HG02840 (cell line): Measurements from ENCODE around the gene PLCB1.
"Not testable (repeated sequence)": the region's sequence is repeated elsewhere in the genome, so short reads cannot be mapped to it uniquely, and the experiment has no call there.

Experiments
- ATAC-seq: cut with Tn5 transposase; IDR thresholded peaks from one replicate; pipeline ENCODE4 v1.9.1; 2021; ENCODE audit warnings: mild to moderate bottlenecking, moderate library complexity, moderate number of reproducible peaks; ENCODE audit not compliant: unreplicated experiment, low FRiP score

PLCB1 gene

GRCh38 chr20:8790442-8791074 is 658.5 kb downstream of the PLCB1 start:
- no peak for ATAC-seq

GRCh38 chr20:8795404-8795803 is 663.3 kb downstream of the PLCB1 start:
- no peak for ATAC-seq

GRCh38 chr20:8796088-8796660 is 664.1 kb downstream of the PLCB1 start:
- no peak for ATAC-seq

DNA sequence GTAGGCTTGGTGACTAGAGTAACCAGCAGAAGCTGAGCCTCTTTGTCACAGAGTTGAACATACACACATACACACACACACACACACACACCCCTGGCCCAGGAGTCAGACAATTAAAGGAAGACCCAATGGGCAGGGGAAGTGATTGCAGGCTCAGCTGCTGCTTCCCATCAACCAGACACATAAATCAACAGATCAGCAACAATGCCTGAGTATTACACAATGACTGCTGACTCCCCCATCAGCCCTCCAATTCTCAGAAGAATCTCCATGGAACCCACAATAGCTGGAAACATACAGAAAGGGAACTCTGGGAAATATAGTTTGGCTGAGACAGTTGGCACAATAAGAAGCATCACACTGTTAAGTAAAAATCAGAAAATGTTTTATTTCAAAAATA is 666.4 kb downstream of the PLCB1 start:
- ATAC-seq: no peak

- no peak for ATAC-seq
These were observed 668.0 kb downstream of the PLCB1 start for GRCh38 chr20:8800089-8800488.

DNA sequence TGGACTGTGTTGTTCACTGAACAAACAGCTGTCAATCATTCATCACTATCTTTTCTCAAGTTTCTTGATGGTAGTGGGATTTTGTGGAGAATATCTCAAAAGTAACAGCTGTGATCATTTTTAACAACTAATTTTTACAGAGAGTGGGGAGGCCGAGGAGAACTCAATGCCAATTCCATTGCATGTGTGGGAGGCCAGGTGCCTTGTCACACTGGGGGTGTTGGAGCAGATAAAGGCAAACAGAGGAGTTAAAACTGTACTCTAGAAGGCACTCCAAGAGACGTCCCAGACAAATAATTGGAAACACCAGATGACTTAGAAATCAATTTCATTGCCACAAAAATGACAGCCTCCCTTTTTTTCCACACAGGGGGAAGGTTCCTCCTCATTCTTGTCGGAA is 669.6 kb downstream of the PLCB1 start:
- no peak for ATAC-seq

GRCh38 chr20:8803065-8803464 is 671.0 kb downstream of the PLCB1 start:
- ATAC-seq: no peak

GRCh38 chr20:8803941-8804340 is 671.9 kb downstream of the PLCB1 start:
- no peak for ATAC-seq

- ATAC-seq: no peak
These were observed 673.8 kb downstream of the PLCB1 start for GRCh38 chr20:8805737-8806442.

- no peak for ATAC-seq
These were observed 675.6 kb downstream of the PLCB1 start for GRCh38 chr20:8807480-8808201.

DNA sequence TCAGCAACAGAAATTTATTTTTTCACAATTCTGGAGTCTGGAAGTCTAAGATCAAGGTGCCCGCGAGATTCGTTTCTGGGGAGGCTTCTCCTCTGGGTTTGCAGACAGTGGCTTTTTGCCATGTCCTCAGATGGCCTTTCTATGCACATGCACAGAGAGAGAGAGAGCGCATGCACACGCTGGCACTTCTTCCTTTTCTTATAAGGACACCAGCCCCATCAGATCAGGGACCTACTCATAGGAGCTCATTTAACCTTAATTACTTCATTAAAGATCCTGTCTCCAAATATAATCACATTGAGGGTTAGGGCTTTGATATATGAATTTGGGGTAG is 676.1 kb downstream of the PLCB1 start:
- no peak for ATAC-seq

DNA sequence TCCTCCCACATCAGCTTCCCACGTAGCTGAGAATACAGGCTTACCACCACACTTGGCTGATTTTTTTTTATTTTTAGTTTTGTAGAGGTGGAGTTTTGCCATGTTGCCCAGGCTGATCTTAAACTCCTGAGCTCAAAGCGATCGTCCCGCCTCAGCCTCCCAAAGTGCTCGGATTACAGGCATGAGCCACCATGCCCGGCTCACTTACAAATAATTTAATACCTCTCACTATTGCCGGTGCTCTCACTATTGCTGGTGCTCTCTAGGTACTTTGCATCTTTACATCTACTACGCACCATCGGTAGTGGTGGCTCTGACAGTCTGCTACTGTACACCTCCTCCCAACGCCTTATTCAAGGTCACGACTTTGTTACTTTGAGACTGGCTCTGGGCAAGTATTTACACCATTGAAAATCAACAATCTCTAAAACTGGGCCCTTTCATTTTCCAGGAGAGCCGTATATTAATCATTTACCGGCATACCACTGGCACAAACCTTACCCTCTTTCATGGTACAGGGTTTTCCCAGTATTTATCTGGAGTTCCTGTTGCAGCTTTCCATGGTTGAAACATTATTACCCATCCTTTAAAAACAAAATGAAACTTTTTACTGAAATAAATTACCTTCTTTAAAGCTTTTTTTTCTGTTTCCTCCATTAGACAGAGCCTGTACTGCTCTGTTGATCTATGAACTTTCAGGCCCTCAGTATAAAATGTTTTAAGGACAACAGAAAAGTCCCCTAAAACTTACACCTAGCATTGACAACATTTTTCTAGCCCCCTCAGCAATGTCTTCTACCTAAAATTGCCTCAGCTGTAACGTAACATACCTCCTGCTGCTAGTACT is 677.3 kb downstream of the PLCB1 start:
- ATAC-seq: no peak

DNA sequence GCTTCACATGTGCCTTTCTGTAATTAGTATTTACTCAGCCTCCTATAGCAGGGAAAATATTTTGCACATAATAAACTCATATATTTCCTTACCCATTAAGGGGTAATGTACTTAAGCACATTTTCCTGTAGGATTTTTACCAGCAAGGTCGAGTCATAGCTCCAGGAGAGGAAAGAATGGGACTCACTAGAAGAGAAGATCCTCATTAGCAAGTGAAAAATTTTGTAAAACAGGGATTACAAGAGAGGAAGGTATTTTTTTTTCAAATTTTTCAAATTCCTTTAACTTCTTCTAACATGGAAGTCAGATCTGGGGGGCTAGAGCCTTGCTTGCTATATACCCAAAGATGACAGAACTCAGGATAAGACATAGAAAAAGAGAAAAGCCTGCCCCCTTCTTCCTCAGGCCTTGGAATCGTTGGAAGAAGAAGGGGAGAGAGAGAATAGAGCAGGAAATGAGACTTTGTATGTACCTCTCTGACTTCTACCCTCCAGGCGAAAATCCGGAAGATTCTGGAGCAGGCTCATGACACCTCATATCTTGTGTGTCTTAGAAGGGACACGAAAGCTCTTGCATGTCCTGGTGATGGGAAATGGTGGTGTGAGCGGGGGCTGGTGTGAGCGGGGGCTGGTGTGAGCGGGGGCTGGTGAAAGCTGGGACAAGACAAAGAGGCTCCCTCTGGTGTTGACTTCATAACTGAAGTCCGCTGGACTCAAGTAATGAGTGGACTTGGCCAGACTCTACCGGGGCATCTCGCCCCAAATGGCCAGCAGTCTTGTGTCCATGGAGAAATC is 679.9 kb downstream of the PLCB1 start:
- no peak for ATAC-seq

- no peak for ATAC-seq
These were observed 680.8 kb downstream of the PLCB1 start for GRCh38 chr20:8812817-8813216.

- no peak for ATAC-seq
These were observed 683.1 kb downstream of the PLCB1 start for GRCh38 chr20:8815208-8815607.

GRCh38 chr20:8829256-8829655 is 697.2 kb downstream of the PLCB1 start:
- no peak for ATAC-seq

DNA sequence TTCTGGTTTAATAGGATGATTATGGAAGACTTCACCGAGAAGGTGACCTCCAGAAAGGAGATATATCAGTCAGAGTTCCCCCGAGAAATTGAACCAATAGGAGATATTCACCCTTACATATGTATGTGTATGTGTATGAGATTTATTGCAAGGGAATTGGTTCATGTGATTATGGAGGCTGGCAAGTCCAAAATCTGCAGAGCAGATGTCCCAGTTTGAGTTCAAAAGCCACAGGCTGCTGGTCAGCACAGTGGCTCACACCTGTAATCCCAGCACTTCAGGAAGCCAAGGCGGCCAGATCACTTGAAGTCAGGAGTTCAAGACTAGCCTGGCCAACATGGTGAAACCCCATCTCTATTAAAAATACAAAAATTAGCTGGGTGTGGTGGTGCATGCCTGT is 702.2 kb downstream of the PLCB1 start:
- ATAC-seq: not testable (repeated sequence)

DNA sequence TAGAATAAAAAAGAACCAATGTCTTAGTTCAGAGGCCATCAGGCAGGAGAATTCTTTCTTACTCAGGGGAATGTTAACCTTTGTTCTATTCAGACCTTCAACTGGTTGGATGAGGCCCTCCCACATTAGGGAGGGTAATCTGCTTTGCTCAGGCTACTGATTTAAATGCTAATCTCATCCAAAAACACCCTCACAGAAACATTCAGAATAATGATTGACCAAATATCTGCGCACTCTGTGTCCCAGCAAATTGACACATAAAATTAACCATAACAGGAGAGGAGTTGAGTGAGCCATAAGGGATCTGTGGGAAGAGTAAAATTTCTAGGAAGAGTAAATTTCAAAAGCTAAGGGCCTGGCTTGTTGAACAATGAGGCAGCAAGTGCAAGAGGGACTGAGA is 702.8 kb downstream of the PLCB1 start:
- ATAC-seq: no peak

GRCh38 chr20:8837396-8837795 is 705.3 kb downstream of the PLCB1 start:
- ATAC-seq: no peak

GRCh38 chr20:8842525-8842924 is 710.5 kb downstream of the PLCB1 start:
- ATAC-seq: no peak
